SK-N-SH (cell line): ENCODE results near the gene AKT3. TPM values are rescaled to one million over a fixed set of nuclear protein-coding genes. Genes with fewer than 3 reads are reported as not detected.

Experiments
- CTCF ChIA-PET: fragments of 300-600, 350-600 bp; formaldehyde crosslinking; extraction: SDS; loops from one replicate; lab custom pipeline; 2021; lab: Yijun Ruan, JAX
- POLR2A ChIA-PET: fragments of 350-600 bp; sonication (Branson Sonifier 250); formaldehyde crosslinking; extraction: SDS; loops from one replicate; lab custom pipeline; 2020; ENCODE audit warnings: antibody characterized with exemption, inconsistent platforms; lab: Yijun Ruan, JAX
- DNase-seq: peaks from one replicate; pipeline ENCODE4 v3.0.0; 2012
- H2AFZ ChIP-seq: fragments of 200-600 bp; sonication (generic); 2 replicates; pipeline ENCODE4 v1.8.1; 2016; ENCODE audit warnings: antibody characterized with exemption, mild to moderate bottlenecking, low read depth
- H3F3A ChIP-seq: fragments of 200-600 bp; sonication (generic); replicated peaks from 2 replicates; pipeline ENCODE3; 2016; ENCODE audit warnings: antibody characterized with exemption, mild to moderate bottlenecking; ENCODE audit not compliant: insufficient read depth
- H3K27ac ChIP-seq, 2 experiments: fragments of 200-500 bp in 1 of 2; fragments of 200-600 bp in 1 of 2; sonication (Bioruptor generic) in 1 of 2; sonication (generic), shearing (Covaris generic) in 1 of 2; 2 replicates each; pipeline versions ENCODE4 v1.5.1 to v1.6.1; 2014 to 2016; ENCODE audit warnings: low read depth in 2 of 2, inconsistent platforms in 1 of 2, low read length in 1 of 2, mild to moderate bottlenecking in 1 of 2, mixed read lengths in 1 of 2
- H3K27me3 ChIP-seq: fragments of 200-600 bp; sonication (generic), shearing (Covaris generic); 2 replicates; pipeline ENCODE4 v1.6.1; 2016; ENCODE audit warnings: mixed run types; ENCODE audit not compliant: insufficient read depth
- H3K36me3 ChIP-seq, 2 experiments: fragments of 200-500 bp in 1 of 2; fragments of 200-600 bp in 1 of 2; sonication (Bioruptor generic) in 1 of 2; sonication (generic) in 1 of 2; replicated peaks in 1 of 2; 2 replicates each; pipeline versions ENCODE3 to v1.5.1; 2014 to 2016; ENCODE audit warnings: low read length in 1 of 2, mild to moderate bottlenecking in 1 of 2; ENCODE audit not compliant: insufficient read depth in 2 of 2, control insufficient read depth in 1 of 2
- H3K4me1 ChIP-seq, 2 experiments: fragments of 200-500 bp in 1 of 2; fragments of 200-600 bp in 1 of 2; sonication (Bioruptor generic) in 1 of 2; sonication (generic), shearing (Covaris generic) in 1 of 2; 2 replicates each; pipeline versions ENCODE4 v1.5.1 to v1.6.1; 2014 to 2016; ENCODE audit warnings: low read depth in 1 of 2, low read length in 1 of 2, mixed run types in 1 of 2; ENCODE audit not compliant: insufficient read depth in 2 of 2, control insufficient read depth in 1 of 2
- H3K4me2 ChIP-seq: fragments of 200-600 bp; sonication (generic), shearing (Covaris generic); 2 replicates; pipeline ENCODE4 v1.6.1; 2017; ENCODE audit warnings: mixed run types
- H3K4me3 ChIP-seq, 2 experiments: fragments of 200-500 bp in 1 of 2; fragments of 200-600 bp in 1 of 2; sonication (Bioruptor generic) in 1 of 2; sonication (generic), shearing (Covaris generic) in 1 of 2; 2 replicates each; pipeline versions ENCODE4 v1.5.1 to v1.8.1; 2014 to 2016; ENCODE audit warnings: low read depth in 2 of 2, inconsistent platforms in 1 of 2, low read length in 1 of 2, mild to moderate bottlenecking in 1 of 2, mixed read lengths in 1 of 2, moderate library complexity in 1 of 2
- H3K79me2 ChIP-seq: fragments of 200-600 bp; sonication (generic); 2 replicates; pipeline ENCODE4 v1.8.1; 2017; ENCODE audit warnings: mild to moderate bottlenecking; ENCODE audit not compliant: insufficient read depth
- H3K9ac ChIP-seq: fragments of 200-600 bp; sonication (generic); 2 replicates; pipeline ENCODE4 v1.6.1; 2017; ENCODE audit warnings: mixed run types
- H3K9me2 ChIP-seq: fragments of 200-600 bp; sonication (generic); 2 replicates; pipeline ENCODE4 v1.6.1; 2017; ENCODE audit warnings: mixed run types
- H3K9me3 ChIP-seq: fragments of 200-600 bp; sonication (generic); 2 replicates; pipeline ENCODE4 v1.6.1; 2017; ENCODE audit warnings: mixed run types, mild to moderate bottlenecking, moderate library complexity
- H4K20me1 ChIP-seq: fragments of 200-600 bp; sonication (generic); 2 replicates; pipeline ENCODE4 v1.6.1; 2017; ENCODE audit warnings: mild to moderate bottlenecking, mixed run types; ENCODE audit not compliant: insufficient read depth
- EZH2phosphoT487 ChIP-seq: fragments of 200-600 bp; sonication (generic); IDR thresholded peaks from 2 replicates; pipeline ENCODE4 v1.6.1; 2017; ENCODE audit warnings: low read depth, mixed run types, mild to moderate bottlenecking, antibody characterized with exemption, moderate library complexity, borderline replicate concordance
- FOSL2 ChIP-seq: IDR thresholded peaks from 2 replicates; pipeline ENCODE4 v1.4.0; 2012; ENCODE audit warnings: low read depth, mild to moderate bottlenecking, moderate library complexity, borderline replicate concordance
- FOXM1 ChIP-seq: IDR thresholded peaks from 2 replicates; pipeline ENCODE4 v1.4.0; 2012; ENCODE audit warnings: low read depth, mild to moderate bottlenecking
- JUND ChIP-seq: IDR thresholded peaks from 2 replicates; pipeline ENCODE4 v1.4.0; 2012
- MXI1 ChIP-seq: IDR thresholded peaks from 2 replicates; pipeline ENCODE4 v1.6.1; 2012; ENCODE audit warnings: mild to moderate bottlenecking, low read depth, low read length, improper control_type of control experiment
- NRF1 ChIP-seq: IDR thresholded peaks from 2 replicates; pipeline ENCODE4 v1.6.1; 2012; ENCODE audit warnings: low read depth, mild to moderate bottlenecking, low read length
- PBX3 ChIP-seq: IDR thresholded peaks from 2 replicates; pipeline ENCODE4; 2012
- POLR2AphosphoS5 ChIP-seq: IDR thresholded peaks from 2 replicates; pipeline ENCODE4 v1.6.1; 2012; ENCODE audit warnings: low read depth, low read length
- RCOR1 ChIP-seq: fragments of 150-350 bp; IDR thresholded peaks from 2 replicates; pipeline ENCODE4 v1.6.1; 2017; ENCODE audit warnings: antibody characterized with exemption, low read length
- REST ChIP-seq: IDR thresholded peaks from 2 replicates; pipeline ENCODE4 v1.6.1; 2012; ENCODE audit warnings: mild to moderate bottlenecking, low read depth, low read length, moderate library complexity
- RXRA ChIP-seq: IDR thresholded peaks from 2 replicates; pipeline ENCODE4 v1.4.0; 2012; ENCODE audit warnings: low read depth, mild to moderate bottlenecking, borderline replicate concordance
- SIN3A ChIP-seq: IDR thresholded peaks from 2 replicates; pipeline ENCODE4 v1.6.1; 2012; ENCODE audit warnings: low read depth, mild to moderate bottlenecking, low read length, moderate library complexity, borderline replicate concordance
- SMC3 ChIP-seq: IDR thresholded peaks from 2 replicates; pipeline ENCODE4 v1.6.1; 2012; ENCODE audit warnings: low read depth, low read length, improper control_type of control experiment
- TAF1 ChIP-seq: IDR thresholded peaks from 2 replicates; pipeline ENCODE4 v1.6.1; 2012; ENCODE audit warnings: low read depth, mild to moderate bottlenecking, low read length, moderate library complexity, borderline replicate concordance
- YY1 ChIP-seq: IDR thresholded peaks from 2 replicates; pipeline ENCODE4 v1.4.0; 2012; ENCODE audit warnings: low read depth, mild to moderate bottlenecking
- WGBS: methylation state at CpG from one replicate; pipeline ENCODE4 v1.1.6; 2017; ENCODE audit warnings: low lambda C conversion rate; 5-methylcytosine and 5-hydroxymethylcytosine counted together
- polyA plus RNA-seq, 3 experiments: library from polyadenylated mRNA; depleted of rRNA; stranded (reverse); fragments of >200 nt; gene quantifications; 2 replicates each; pipeline ENCODE4 v1.2.3, GENCODE V29; 2012
- TF ChIP-seq, protein P1 (sequence below): IDR thresholded peaks from 2 replicates; pipeline ENCODE4 v1.4.0; 2012; ENCODE audit warnings: low read depth, borderline replicate concordance

AKT3 gene
- polyA plus RNA-seq, 1 of the 3 experiments (the other 2 are of a cell fraction): 12.7 TPM

DNA sequence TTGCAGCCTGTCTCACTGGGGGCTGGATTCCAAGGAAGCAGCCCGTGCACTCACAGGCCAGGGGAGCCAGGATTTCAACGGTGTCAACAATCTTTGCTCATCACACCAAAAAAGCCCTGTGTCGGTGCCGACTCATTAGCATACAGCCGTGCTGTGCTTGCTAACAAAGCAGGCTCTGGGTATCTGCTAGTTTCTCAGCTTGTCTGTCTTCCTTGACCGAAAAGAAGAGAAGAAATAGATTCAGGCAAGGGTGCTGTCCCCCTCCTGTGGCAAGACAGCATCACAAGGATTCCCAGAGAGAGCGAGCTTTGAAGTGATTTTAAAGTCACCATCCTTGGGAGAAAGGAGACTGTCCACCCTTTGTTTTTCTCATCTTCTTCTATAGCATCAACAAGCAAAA is 379.5 kb downstream of the AKT3 start:
- ChIA-PET CTCF (interaction anchor here (1.6 kb wide), 1 partner anchor 127 kb away, joined by 4 read pairs; no protein-coding TSS in a partner anchor), POLR2A (no interaction called here)
- 97% methylated on average over 7 of the region's 7 CpGs for WGBS
- Histone ChIP-seq H3K27ac (no peak overlapping the region), H3K4me1 (peaks cover 0 to 12% of the 10 kb centered on the region in 2 experiments; a peak in 2 of 4 replicates), H3K9ac (no peak overlapping the region), H3K4me2 (no peak overlapping the region), H3K9me2 (no peaks in the 10 kb centered on the region), H3K79me2 (no peaks in the 10 kb centered on the region), H3K27me3 (no peaks in the 10 kb centered on the region), H3F3A (no peaks in the 10 kb centered on the region), H4K20me1 (no peaks in the 10 kb centered on the region), H2AFZ (no peak overlapping the region), H3K36me3 (peaks cover 0 to 10% of the 10 kb centered on the region in 2 experiments), H3K9me3 (no peaks in the 10 kb centered on the region), H3K4me3 (no peak overlapping the region)
- no peak for TF ChIP-seq JUND
- TF ChIP-seq TAF1: no peak
- TF ChIP-seq YY1: no peak
- no peak for TF ChIP-seq PBX3
- no peak for TF ChIP-seq POLR2AphosphoS5
- no peak for TF ChIP-seq FOSL2
- TF ChIP-seq SMC3: no peak
- TF ChIP-seq REST: no peak
- TF ChIP-seq MXI1: no peak
- TF ChIP-seq EZH2phosphoT487: no peak
- TF ChIP-seq NRF1: no peak
- no peak for TF ChIP-seq RXRA
- no peak for TF ChIP-seq RCOR1
- TF ChIP-seq FOXM1: no peak
- TF ChIP-seq, protein P1, sequence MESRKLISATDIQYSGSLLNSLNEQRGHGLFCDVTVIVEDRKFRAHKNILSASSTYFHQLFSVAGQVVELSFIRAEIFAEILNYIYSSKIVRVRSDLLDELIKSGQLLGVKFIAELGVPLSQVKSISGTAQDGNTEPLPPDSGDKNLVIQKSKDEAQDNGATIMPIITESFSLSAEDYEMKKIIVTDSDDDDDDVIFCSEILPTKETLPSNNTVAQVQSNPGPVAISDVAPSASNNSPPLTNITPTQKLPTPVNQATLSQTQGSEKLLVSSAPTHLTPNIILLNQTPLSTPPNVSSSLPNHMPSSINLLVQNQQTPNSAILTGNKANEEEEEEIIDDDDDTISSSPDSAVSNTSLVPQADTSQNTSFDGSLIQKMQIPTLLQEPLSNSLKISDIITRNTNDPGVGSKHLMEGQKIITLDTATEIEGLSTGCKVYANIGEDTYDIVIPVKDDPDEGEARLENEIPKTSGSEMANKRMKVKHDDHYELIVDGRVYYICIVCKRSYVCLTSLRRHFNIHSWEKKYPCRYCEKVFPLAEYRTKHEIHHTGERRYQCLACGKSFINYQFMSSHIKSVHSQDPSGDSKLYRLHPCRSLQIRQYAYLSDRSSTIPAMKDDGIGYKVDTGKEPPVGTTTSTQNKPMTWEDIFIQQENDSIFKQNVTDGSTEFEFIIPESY: no peak
- no peak for TF ChIP-seq SIN3A
- DNase-seq: no peak
